Sigmoid colon (tissue), 3 donors: ENCODE measurements around the gene LGALS1.

Experiments
- CTCF ChIP-seq, 4 experiments: fragments of 450-650 bp in 3 of 4; fragments of 200-600 bp in 1 of 4; IDR thresholded peaks; one replicate each; pipeline ENCODE4 v1.5.1; 2016 to 2019; ENCODE audit warnings: antibody characterized with exemption in 4 of 4, mild to moderate bottlenecking in 3 of 4, moderate library complexity in 2 of 4
- POLR2A ChIP-seq, 2 donors: fragments of 450-650 bp; IDR thresholded peaks; one replicate each; pipeline ENCODE4 v1.6.1; 2016; ENCODE audit warnings: antibody characterized with exemption in 2 of 2, mild to moderate bottlenecking in 2 of 2, moderate library complexity in 2 of 2

GRCh38 chr22:37713761-37714160 is 38.3 kb downstream of the LGALS1 start:
- TF ChIP-seq CTCF (IDR thresholded peaks at IDR 0.05) (no peak), POLR2A (IDR thresholded peaks at IDR 0.05) (no peak)
